HL-60/S4 (cell line): ENCODE results near the gene EGFL7.

Experiments used
- in situ Hi-C: fragments of 300-500 bp; cut with MboI; formaldehyde crosslinking; loops from 2 replicates; pipeline ENCODE4 v1.14.3; 2022; ENCODE audit warnings: low sequenced_read_pairs

Gene EGFL7

GRCh38 chr9:136714096-136714892, 51.6 kb downstream of the EGFL7 start:
- in situ Hi-C loops, result no loop called here

GRCh38 chr9:136714893-136715274, 52.2 kb downstream of the EGFL7 start:
- in situ Hi-C loops, result no loop called here

GRCh38 chr9:136717399-136717798, 54.7 kb downstream of the EGFL7 start:
- in situ Hi-C loops, result no loop called here

GRCh38 chr9:136718345-136719194, 55.9 kb downstream of the EGFL7 start:
- in situ Hi-C loops, result no loop called here

- in situ Hi-C loops, result no loop called here
Observed at GRCh38 chr9:136719195-136719880, 56.6 kb downstream of the EGFL7 start.

- in situ Hi-C loops, result no loop called here
Observed at GRCh38 chr9:136720251-136720897, 57.7 kb downstream of the EGFL7 start.

GRCh38 chr9:136720898-136721338, 58.2 kb downstream of the EGFL7 start:
- in situ Hi-C loops, result no loop called here

GRCh38 chr9:136721339-136722092, 58.8 kb downstream of the EGFL7 start:
- in situ Hi-C loops, result no loop called here
